T-helper 1 cell treated with Interleukin-12 subunit alpha and Interleukin-12 subunit beta and Interleukin-4 antibody, amounts not matched to agents 30 μg/mL and 1 μg/mL, for 36 hours (primary cell): Measurements from ENCODE around the gene PRIM2.
"Not testable (repeated sequence)": the region's sequence is repeated elsewhere in the genome, so short reads cannot be mapped to it uniquely, and the experiment has no call there.

Source experiments
- H3K27ac Mint-ChIP-seq: one replicate; pipeline ENCODE4 v1.8.0; 2021; ENCODE audit warnings: mild to moderate bottlenecking, mixed read lengths
- H3K27me3 Mint-ChIP-seq: one replicate; pipeline ENCODE4 v1.8.0; 2021; ENCODE audit warnings: low read depth, mixed read lengths
- H3K36me3 Mint-ChIP-seq: one replicate; pipeline ENCODE4 v1.8.0; 2021; ENCODE audit warnings: low read depth, mixed read lengths
- H3K4me1 Mint-ChIP-seq: one replicate; pipeline ENCODE4 v1.8.0; 2021; ENCODE audit warnings: low read depth, mixed read lengths
- H3K4me3 Mint-ChIP-seq: one replicate; pipeline ENCODE4 v1.8.0; 2021; ENCODE audit warnings: mild to moderate bottlenecking, moderate library complexity, mixed read lengths
- H3K9me3 Mint-ChIP-seq: one replicate; pipeline ENCODE4 v1.8.0; 2021; ENCODE audit warnings: mixed read lengths

Gene PRIM2

DNA sequence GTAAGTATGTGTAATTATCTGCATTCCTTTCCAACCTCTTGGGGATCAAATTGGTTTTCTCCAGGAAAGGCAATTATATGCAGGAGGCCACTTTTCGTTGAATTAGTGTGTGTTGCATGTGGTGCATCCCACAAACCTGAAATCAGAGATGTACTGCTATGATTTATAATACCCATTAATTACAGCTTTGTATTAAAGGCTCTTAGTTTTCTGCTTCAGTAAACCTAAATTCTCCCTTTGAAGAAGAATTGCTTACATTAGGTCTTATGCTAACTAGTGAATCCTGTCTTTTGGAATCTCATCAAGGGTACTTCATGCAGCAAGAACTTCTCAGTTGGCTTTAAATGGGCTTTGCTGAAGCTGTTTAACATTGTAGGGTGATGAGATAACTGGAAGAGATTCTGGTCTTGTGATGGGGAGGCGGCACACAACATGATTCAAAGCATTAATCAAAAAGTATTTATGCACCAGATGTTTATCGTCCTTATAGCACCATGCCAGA lies 155.5 kb downstream of the PRIM2 start:
- not testable (repeated sequence) for H3K27ac Mint-ChIP-seq, H3K4me3 Mint-ChIP-seq, H3K27me3 Mint-ChIP-seq, H3K36me3 Mint-ChIP-seq, H3K4me1 Mint-ChIP-seq, H3K9me3 Mint-ChIP-seq

DNA sequence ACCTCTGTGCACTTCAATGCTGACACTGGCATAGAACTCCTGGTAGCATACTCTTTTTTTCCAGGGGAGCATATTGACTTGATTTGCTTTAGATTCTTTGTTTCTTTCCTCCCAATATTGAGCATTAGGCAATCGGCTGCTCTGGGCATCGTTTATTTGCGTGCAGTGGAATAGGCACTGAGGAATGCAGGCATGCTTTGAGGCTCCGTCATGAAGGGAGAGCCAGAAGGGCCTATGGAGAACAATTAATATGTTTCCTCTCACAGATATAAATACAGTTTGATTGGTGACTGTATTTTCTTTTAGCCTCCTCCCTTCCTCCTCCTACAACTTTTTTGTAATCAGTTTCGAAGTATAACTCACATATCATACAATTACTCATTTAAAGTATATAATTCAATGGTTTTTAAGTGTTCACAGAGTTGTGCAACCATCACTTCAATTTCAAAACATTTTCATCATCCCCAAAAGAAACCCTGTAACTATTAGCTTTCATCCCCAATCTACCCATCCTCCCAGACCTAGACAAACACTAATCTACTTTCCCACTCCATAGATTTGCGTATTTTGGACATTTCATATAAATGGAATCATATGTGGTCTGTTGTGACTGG lies 157.5 kb downstream of the PRIM2 start:
- H3K4me1 Mint-ChIP-seq, H3K27ac Mint-ChIP-seq, H3K27me3 Mint-ChIP-seq, H3K36me3 Mint-ChIP-seq, H3K9me3 Mint-ChIP-seq, H3K4me3 Mint-ChIP-seq: not testable (repeated sequence)

GRCh38 chr6:57475656-57476055 lies 158.2 kb downstream of the PRIM2 start:
- H3K4me3 Mint-ChIP-seq, H3K36me3 Mint-ChIP-seq, H3K27me3 Mint-ChIP-seq, H3K4me1 Mint-ChIP-seq, H3K27ac Mint-ChIP-seq, H3K9me3 Mint-ChIP-seq: not testable (repeated sequence)

GRCh38 chr6:57480194-57480593 lies 162.8 kb downstream of the PRIM2 start:
- not testable (repeated sequence) for H3K4me1 Mint-ChIP-seq, H3K4me3 Mint-ChIP-seq, H3K27ac Mint-ChIP-seq, H3K9me3 Mint-ChIP-seq, H3K27me3 Mint-ChIP-seq, H3K36me3 Mint-ChIP-seq

GRCh38 chr6:57481121-57481520 lies 163.7 kb downstream of the PRIM2 start:
- not testable (repeated sequence) for H3K9me3 Mint-ChIP-seq, H3K4me3 Mint-ChIP-seq, H3K27me3 Mint-ChIP-seq, H3K27ac Mint-ChIP-seq, H3K4me1 Mint-ChIP-seq, H3K36me3 Mint-ChIP-seq

GRCh38 chr6:57482471-57482870 lies 165.0 kb downstream of the PRIM2 start:
- not testable (repeated sequence) for H3K36me3 Mint-ChIP-seq, H3K4me1 Mint-ChIP-seq, H3K27ac Mint-ChIP-seq, H3K4me3 Mint-ChIP-seq, H3K27me3 Mint-ChIP-seq, H3K9me3 Mint-ChIP-seq

DNA sequence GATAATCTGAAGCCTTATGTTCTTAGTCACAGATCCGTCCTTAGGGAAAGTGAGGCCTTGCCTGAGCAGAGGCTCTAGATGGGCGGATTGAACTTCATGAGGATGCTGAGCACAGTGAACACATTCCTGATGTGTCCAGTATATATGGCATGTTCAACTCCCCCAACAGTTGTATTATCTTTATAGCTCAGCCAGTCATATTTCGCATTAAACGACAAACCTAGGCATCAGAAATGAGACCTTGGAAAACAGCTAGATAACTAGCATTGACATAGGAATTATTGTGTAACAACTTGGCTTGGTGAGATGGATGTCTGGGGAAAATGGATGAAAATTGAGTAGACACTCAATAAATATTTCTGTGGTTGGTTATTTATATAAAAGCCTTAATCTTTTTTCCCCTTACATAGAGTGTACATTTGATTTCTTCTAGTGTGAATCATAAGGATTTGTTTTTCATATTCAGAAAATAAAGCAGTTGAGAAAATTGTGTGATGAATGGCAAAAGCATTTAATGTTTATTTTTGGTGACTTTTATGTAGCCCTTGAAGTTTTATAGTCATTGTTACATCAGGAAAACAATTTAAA lies 169.2 kb downstream of the PRIM2 start:
- not testable (repeated sequence) for H3K27ac Mint-ChIP-seq, H3K4me3 Mint-ChIP-seq, H3K4me1 Mint-ChIP-seq, H3K27me3 Mint-ChIP-seq, H3K36me3 Mint-ChIP-seq, H3K9me3 Mint-ChIP-seq

- not testable (repeated sequence) for H3K9me3 Mint-ChIP-seq, H3K27me3 Mint-ChIP-seq, H3K4me1 Mint-ChIP-seq, H3K4me3 Mint-ChIP-seq, H3K27ac Mint-ChIP-seq, H3K36me3 Mint-ChIP-seq
Observed at GRCh38 chr6:57488551-57488950, 171.1 kb downstream of the PRIM2 start.

DNA sequence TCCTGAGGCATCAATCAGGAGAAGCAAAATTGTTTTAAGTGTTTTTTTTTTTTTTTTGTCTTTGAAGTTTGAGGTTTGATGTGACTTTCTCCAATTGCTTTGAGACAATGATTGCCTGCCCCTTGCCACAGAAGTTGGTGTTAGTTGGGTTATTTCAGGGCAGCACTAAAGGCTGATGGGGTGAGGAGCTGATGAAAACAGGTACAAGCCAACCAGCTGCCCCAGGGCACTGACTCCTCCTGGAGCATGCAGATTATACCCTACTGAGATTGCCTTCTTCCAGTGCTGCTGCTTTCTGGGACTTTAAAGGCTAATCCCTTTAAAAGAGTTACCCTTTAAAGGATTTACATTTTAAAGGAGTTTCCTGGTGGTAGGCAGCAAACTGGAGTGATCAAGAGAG lies 172.5 kb downstream of the PRIM2 start:
- not testable (repeated sequence) for H3K4me3 Mint-ChIP-seq, H3K27ac Mint-ChIP-seq, H3K27me3 Mint-ChIP-seq

DNA sequence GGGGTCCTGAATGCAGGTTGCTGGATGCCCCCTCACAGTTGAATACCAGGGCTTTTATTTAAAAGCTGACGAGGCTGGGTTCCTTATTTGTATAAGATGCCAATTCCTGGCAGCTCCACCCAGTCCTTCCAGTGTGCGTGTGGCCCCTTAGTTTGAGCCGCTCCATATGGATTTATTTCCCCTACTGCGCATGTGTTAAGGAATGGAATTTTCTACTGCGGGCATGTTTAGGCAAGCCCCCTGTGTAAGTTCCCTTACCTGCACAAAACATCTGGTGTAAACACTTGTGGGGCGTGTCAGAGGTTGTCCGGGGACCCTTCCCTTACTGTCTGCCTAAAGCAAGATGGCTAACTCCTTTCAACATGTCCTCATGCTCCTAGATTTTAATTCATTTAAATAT lies 174.4 kb downstream of the PRIM2 start:
- not testable (repeated sequence) for H3K4me3 Mint-ChIP-seq, H3K36me3 Mint-ChIP-seq, H3K4me1 Mint-ChIP-seq, H3K9me3 Mint-ChIP-seq, H3K27me3 Mint-ChIP-seq, H3K27ac Mint-ChIP-seq

More for the DNA sequence above, 172.5 kb downstream of the PRIM2 start:
- H3K36me3 Mint-ChIP-seq, H3K9me3 Mint-ChIP-seq, H3K4me1 Mint-ChIP-seq: not testable (repeated sequence)

- H3K36me3 Mint-ChIP-seq, H3K4me3 Mint-ChIP-seq, H3K9me3 Mint-ChIP-seq, H3K27ac Mint-ChIP-seq, H3K27me3 Mint-ChIP-seq, H3K4me1 Mint-ChIP-seq: not testable (repeated sequence)
Observed at GRCh38 chr6:57496251-57496650, 178.8 kb downstream of the PRIM2 start.

DNA sequence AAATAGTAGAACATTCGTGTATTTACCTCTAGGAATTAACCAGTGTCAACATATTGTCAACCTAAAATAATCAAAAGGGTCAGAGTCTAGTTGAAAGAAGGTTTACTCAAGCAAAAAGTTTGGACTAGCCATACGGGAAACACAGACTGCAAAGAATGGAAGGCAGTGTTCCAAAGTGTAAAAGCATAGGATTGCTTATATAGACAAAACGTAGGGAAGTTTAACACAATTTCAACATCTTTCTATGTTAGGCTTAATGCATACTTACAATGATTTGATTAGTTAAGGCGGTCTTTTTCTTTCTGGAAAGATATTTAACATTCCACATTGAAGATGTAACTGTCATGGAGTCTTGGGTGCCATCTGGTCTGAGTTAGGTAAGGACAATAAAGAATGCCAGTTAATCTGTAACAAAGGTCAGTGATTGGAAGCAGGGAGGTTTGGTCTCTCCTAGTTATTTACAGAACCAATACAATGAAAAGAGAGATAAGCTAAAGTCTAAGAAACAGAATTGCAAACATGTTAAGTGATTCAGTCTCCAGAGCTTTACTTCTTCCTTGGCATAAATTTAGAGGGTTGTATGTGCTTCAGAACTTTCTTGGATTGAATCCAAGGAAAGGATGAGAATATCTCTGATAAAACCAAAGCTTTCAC lies 183.1 kb downstream of the PRIM2 start:
- not testable (repeated sequence) for H3K36me3 Mint-ChIP-seq, H3K9me3 Mint-ChIP-seq, H3K27ac Mint-ChIP-seq, H3K4me3 Mint-ChIP-seq, H3K27me3 Mint-ChIP-seq, H3K4me1 Mint-ChIP-seq

DNA sequence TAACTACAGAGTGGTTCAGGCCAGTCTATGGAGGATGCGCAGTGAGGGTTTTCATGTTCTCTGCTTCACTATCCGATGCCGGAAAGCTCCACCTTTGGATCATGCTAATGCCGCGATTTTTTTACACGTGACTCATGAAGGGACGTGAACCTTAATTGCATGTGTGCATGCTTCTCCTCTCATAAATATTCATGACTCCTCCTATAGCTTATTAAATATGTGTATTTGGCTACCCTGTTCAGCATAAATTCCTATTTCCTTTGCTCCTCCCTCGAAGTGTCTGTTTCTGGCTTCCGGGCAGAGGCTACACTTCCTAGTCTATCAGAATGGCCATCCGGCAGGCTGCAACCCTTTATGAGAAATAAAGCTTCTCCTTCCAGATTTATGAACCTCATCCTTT lies 185.0 kb downstream of the PRIM2 start:
- H3K36me3 Mint-ChIP-seq, H3K9me3 Mint-ChIP-seq, H3K4me3 Mint-ChIP-seq, H3K27me3 Mint-ChIP-seq, H3K4me1 Mint-ChIP-seq, H3K27ac Mint-ChIP-seq: not testable (repeated sequence)

GRCh38 chr6:57505251-57505650 lies 187.8 kb downstream of the PRIM2 start:
- not testable (repeated sequence) for H3K27me3 Mint-ChIP-seq, H3K27ac Mint-ChIP-seq, H3K4me1 Mint-ChIP-seq, H3K9me3 Mint-ChIP-seq, H3K36me3 Mint-ChIP-seq, H3K4me3 Mint-ChIP-seq

GRCh38 chr6:57510390-57510789 lies 193.0 kb downstream of the PRIM2 start:
- not testable (repeated sequence) for H3K9me3 Mint-ChIP-seq, H3K27me3 Mint-ChIP-seq, H3K27ac Mint-ChIP-seq, H3K4me3 Mint-ChIP-seq, H3K4me1 Mint-ChIP-seq, H3K36me3 Mint-ChIP-seq

DNA sequence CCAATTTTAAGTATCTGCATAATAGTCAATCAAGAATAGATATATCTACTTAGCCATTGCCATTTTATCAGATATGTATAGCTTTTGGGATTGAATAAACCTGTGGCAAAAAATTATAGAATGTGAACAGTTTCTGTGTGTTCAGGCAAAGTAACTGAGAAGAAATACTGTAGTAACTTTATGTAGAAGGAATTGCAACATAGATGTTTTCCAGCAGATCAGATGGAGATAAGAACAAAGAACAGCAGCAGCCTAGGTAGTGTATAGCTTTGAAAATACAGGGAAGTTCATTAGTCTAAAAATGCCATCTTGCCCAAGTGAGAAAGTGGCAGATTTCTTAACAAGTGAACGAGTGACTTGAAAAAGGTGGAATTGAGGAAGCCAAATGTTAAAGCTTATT lies 197.7 kb downstream of the PRIM2 start:
- not testable (repeated sequence) for H3K27ac Mint-ChIP-seq, H3K4me1 Mint-ChIP-seq, H3K27me3 Mint-ChIP-seq, H3K9me3 Mint-ChIP-seq, H3K4me3 Mint-ChIP-seq, H3K36me3 Mint-ChIP-seq
